ENCODE measurements around the gene CA14.
A peak's percentile ranks its signal among the peaks of the same experiment; 100 is the strongest.
"Not testable (repeated sequence)": the region's sequence is repeated elsewhere in the genome, so short reads cannot be mapped to it uniquely, and the experiment has no call there.

The CA14 gene

GRCh38 chr1:150302902-150303301 is 45.3 kb downstream of the CA14 start:
- peak overlapping the region; percentile 72 for H3K27ac ChIP-seq (ENCODE audit: low read length)
- H3K36me3 ChIP-seq (ENCODE audit: control insufficient read depth, insufficient read depth, low read length), result peaks cover 10% of the 10 kb centered on the region; the same call in 1 of the 2 replicates
- H3K9me3 ChIP-seq (ENCODE audit: control insufficient read depth, insufficient read depth, low read length), result no peaks in the 10 kb centered on the region
- no peak overlapping the region for H3K4me3 ChIP-seq (ENCODE audit: low read length)
- H3K4me1 ChIP-seq (ENCODE audit: control insufficient read depth, insufficient read depth, low read length), result peaks cover 1% of the 10 kb centered on the region; the same call in 1 of the 2 replicates
- no peak for DNase-seq (ENCODE audit: low read depth, low spot score)
- no peaks in the 10 kb centered on the region for H3K27me3 ChIP-seq (ENCODE audit: control insufficient read depth, insufficient read depth, low read length)
- no CpG with 5 or more reads among the region's 2 CpGs for WGBS (ENCODE audit: insufficient coverage, insufficient read length)

- H3K27ac ChIP-seq (ENCODE audit: low read length); H3K9me3 ChIP-seq (ENCODE audit: control insufficient read depth, insufficient read depth, low read length); H3K27me3 ChIP-seq (ENCODE audit: control insufficient read depth, insufficient read depth, low read length); DNase-seq (ENCODE audit: low read depth, low spot score); H3K4me3 ChIP-seq (ENCODE audit: low read length); H3K4me1 ChIP-seq (ENCODE audit: control insufficient read depth, insufficient read depth, low read length): not testable (repeated sequence)
- H3K36me3 ChIP-seq (ENCODE audit: control insufficient read depth, insufficient read depth, low read length), result peaks cover 10% of the 10 kb centered on the region; the same call in 1 of the 2 replicates
- WGBS (ENCODE audit: insufficient coverage, insufficient read length), result no CpG with 5 or more reads among the region's 9 CpGs
Measured at GRCh38 chr1:150308585-150308984, 51.0 kb downstream of the CA14 start.

GRCh38 chr1:150309758-150310508 is 52.4 kb downstream of the CA14 start:
- WGBS (ENCODE audit: insufficient coverage, insufficient read length), result 100% methylated on average over 1 of the region's 10 CpGs

GRCh38 chr1:150311762-150312161 is 54.2 kb downstream of the CA14 start:
- DNase-seq (ENCODE audit: low read depth, low spot score), result no peak
- no peaks in the 10 kb centered on the region for H3K27me3 ChIP-seq (ENCODE audit: control insufficient read depth, insufficient read depth, low read length)
- WGBS (ENCODE audit: insufficient coverage, insufficient read length), result no CpG with 5 or more reads among the region's 2 CpGs
- H3K9me3 ChIP-seq (ENCODE audit: control insufficient read depth, insufficient read depth, low read length), result no peaks in the 10 kb centered on the region
- H3K36me3 ChIP-seq (ENCODE audit: control insufficient read depth, insufficient read depth, low read length), result 0 out of 2 replicates have a peak, but pooled peaks cover 6% of the 10 kb centered on the region
- H3K4me1 ChIP-seq (ENCODE audit: control insufficient read depth, insufficient read depth, low read length), result no peaks in the 10 kb centered on the region
- no peak overlapping the region for H3K27ac ChIP-seq (ENCODE audit: low read length)
- no peak overlapping the region for H3K4me3 ChIP-seq (ENCODE audit: low read length)

More at GRCh38 chr1:150309758-150310508, 52.4 kb downstream of the CA14 start:
- no peaks in the 10 kb centered on the region for H3K9me3 ChIP-seq (ENCODE audit: control insufficient read depth, insufficient read depth, low read length)
- H3K27me3 ChIP-seq (ENCODE audit: control insufficient read depth, insufficient read depth, low read length), result no peaks in the 10 kb centered on the region
- no peaks in the 10 kb centered on the region for H3K4me1 ChIP-seq (ENCODE audit: control insufficient read depth, insufficient read depth, low read length)
- H3K4me3 ChIP-seq (ENCODE audit: low read length), result no peak overlapping the region
- peaks cover 10% of the 10 kb centered on the region; the same call in 1 of the 2 replicates for H3K36me3 ChIP-seq (ENCODE audit: control insufficient read depth, insufficient read depth, low read length)
- DNase-seq (ENCODE audit: low read depth, low spot score), result no peak
- H3K27ac ChIP-seq (ENCODE audit: low read length), result no peak overlapping the region

Data from iPS DF 6.9 (cell line).